ENCODE measurements around the gene PPP1R9A. TPM values are rescaled to one million over a fixed set of nuclear protein-coding genes. Genes with fewer than 3 reads are reported as not detected.

The PPP1R9A gene
- total RNA-seq, 1 donor from 2014 or later = 1.3 TPM

- Mint-ChIP-seq H3K27me3 (no peaks in the 10 kb centered on the region), H3K4me3 (no peak overlapping the region)
- POLR2A ChIA-PET = no interaction called here
Observed at GRCh38 chr7:95286096-95286495, 378.7 kb downstream of the PPP1R9A start.

DNA sequence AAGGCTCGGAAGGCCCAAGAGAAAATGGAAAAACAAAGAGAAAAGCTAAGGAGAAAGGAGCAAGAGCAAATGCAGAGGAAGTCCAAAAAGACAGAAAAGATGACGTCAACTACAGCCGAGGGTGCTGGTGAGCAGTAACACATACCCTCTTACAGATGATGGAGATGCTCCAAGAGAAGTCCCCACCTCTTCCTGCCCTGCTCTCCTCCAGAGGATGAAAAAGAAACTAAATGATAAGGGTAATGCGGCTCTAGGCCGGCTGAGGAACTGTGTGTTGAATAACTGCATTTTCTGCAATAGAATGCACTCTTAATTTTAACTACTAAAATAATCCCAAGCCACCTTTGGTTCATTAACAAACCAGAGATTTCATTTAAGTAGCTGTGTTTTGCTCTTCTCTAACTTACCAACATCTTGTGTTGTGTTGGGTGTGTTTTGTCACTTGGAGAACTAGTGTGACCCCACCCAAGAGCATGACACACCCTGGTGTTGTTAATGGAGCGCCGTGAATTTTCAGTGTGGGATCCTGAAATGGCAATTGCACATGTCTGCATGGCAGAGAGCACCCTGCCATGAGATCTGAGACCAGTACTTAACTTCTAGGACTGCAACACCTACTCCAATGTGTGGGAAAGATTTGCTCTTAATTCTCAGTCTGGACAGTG lies 382.9 kb downstream of the PPP1R9A start:
- TF ChIP-seq, protein P1, sequence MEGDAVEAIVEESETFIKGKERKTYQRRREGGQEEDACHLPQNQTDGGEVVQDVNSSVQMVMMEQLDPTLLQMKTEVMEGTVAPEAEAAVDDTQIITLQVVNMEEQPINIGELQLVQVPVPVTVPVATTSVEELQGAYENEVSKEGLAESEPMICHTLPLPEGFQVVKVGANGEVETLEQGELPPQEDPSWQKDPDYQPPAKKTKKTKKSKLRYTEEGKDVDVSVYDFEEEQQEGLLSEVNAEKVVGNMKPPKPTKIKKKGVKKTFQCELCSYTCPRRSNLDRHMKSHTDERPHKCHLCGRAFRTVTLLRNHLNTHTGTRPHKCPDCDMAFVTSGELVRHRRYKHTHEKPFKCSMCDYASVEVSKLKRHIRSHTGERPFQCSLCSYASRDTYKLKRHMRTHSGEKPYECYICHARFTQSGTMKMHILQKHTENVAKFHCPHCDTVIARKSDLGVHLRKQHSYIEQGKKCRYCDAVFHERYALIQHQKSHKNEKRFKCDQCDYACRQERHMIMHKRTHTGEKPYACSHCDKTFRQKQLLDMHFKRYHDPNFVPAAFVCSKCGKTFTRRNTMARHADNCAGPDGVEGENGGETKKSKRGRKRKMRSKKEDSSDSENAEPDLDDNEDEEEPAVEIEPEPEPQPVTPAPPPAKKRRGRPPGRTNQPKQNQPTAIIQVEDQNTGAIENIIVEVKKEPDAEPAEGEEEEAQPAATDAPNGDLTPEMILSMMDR (IDR thresholded peaks at IDR 0.05) = no peak
- POLR2A ChIA-PET = no interaction called here
- DNase-seq (no peak), ATAC-seq (ENCODE audit: low read depth) (no peak)
- Mint-ChIP-seq H3K36me3 (ENCODE audit: low read depth) (no peaks in the 10 kb centered on the region), H3K27ac (no peak overlapping the region), H3K4me3 (no peak overlapping the region), H3K9me3 (no peaks in the 10 kb centered on the region), H3K27me3 (no peaks in the 10 kb centered on the region), H3K4me1 (no peaks in the 10 kb centered on the region)
- CTCF ChIA-PET = no interaction called here
- intact Hi-C loops (cut with micrococcal nuclease) = no loop called here

More at GRCh38 chr7:95286096-95286495, 378.7 kb downstream of the PPP1R9A start:
- no peaks in the 10 kb centered on the region for H3K9me3 Mint-ChIP-seq
- CTCF ChIA-PET = no interaction called here
- TF ChIP-seq, protein P1 (IDR thresholded peaks at IDR 0.05) = no peak
- ATAC-seq (ENCODE audit: low read depth) (no peak), DNase-seq (no peak)
- intact Hi-C loops (cut with micrococcal nuclease) = no loop called here
- H3K4me1 Mint-ChIP-seq = no peaks in the 10 kb centered on the region
- no peaks in the 10 kb centered on the region for H3K36me3 Mint-ChIP-seq (ENCODE audit: low read depth)
- no peak overlapping the region for H3K27ac Mint-ChIP-seq

- DNase-seq (no peak), ATAC-seq (ENCODE audit: low read depth) (no peak)
- Mint-ChIP-seq H3K9me3 (no peaks in the 10 kb centered on the region), H3K4me1 (no peaks in the 10 kb centered on the region), H3K36me3 (ENCODE audit: low read depth) (no peaks in the 10 kb centered on the region), H3K27ac (no peak overlapping the region), H3K4me3 (no peak overlapping the region), H3K27me3 (peaks cover 4% of the 10 kb centered on the region)
- TF ChIP-seq, protein P1 (IDR thresholded peaks at IDR 0.05) = no peak
- ChIA-PET POLR2A (no interaction called here), CTCF (no interaction called here)
- intact Hi-C loops (cut with micrococcal nuclease) = no loop called here
Observed at GRCh38 chr7:95295397-95295796, 388.0 kb downstream of the PPP1R9A start.

GRCh38 chr7:95296456-95296855 lies 389.1 kb downstream of the PPP1R9A start:
- Mint-ChIP-seq H3K27me3 (peaks cover 4% of the 10 kb centered on the region), H3K4me1 (no peaks in the 10 kb centered on the region), H3K4me3 (no peak overlapping the region), H3K27ac (no peak overlapping the region), H3K9me3 (no peaks in the 10 kb centered on the region), H3K36me3 (ENCODE audit: low read depth) (no peaks in the 10 kb centered on the region)
- no peak for ATAC-seq (ENCODE audit: low read depth)
- ChIA-PET POLR2A (no interaction called here), CTCF (no interaction called here)
- intact Hi-C loops (cut with micrococcal nuclease) = no loop called here
- no peak for DNase-seq
- TF ChIP-seq, protein P1 (IDR thresholded peaks at IDR 0.05) = no peak

DNA sequence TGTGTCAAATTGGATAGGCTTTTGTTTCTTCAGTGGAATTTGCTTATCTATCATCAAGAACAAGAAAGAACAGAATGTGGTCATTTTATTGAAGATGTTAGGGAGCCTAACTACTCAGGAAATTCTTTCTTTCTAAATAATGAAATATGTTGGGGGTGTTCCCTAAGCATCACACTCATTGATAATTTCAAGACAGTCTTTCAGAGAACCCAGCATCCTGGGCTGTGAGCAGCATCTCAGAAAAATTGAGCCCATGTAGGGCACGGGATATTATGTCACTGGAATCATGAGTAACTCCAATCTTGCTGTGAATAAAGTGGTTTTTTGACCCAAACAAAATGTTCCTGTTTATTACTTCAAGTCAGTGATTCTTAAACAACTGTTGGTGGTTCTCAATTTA lies 389.6 kb downstream of the PPP1R9A start:
- H3K4me3 Mint-ChIP-seq = no peak overlapping the region
- H3K36me3 Mint-ChIP-seq (ENCODE audit: low read depth) = no peaks in the 10 kb centered on the region
- H3K27me3 Mint-ChIP-seq = peaks cover 4% of the 10 kb centered on the region
- POLR2A ChIA-PET = no interaction called here
- H3K4me1 Mint-ChIP-seq = no peaks in the 10 kb centered on the region
- intact Hi-C loops (cut with micrococcal nuclease) = no loop called here
- H3K9me3 Mint-ChIP-seq = no peaks in the 10 kb centered on the region
- DNase-seq (no peak), ATAC-seq (ENCODE audit: low read depth) (no peak)
- TF ChIP-seq, protein P1 (IDR thresholded peaks at IDR 0.05) = no peak
- H3K27ac Mint-ChIP-seq = no peak overlapping the region
- CTCF ChIA-PET = no interaction called here

Measured in activated B cell treated with CpG ODN at 0.5 μM for 24 hours (primary cell).